Endothelial cell of umbilical vein (primary cell): ENCODE data around the gene FAM98C. TPM values are rescaled to one million over a fixed set of nuclear protein-coding genes. Genes with fewer than 3 reads are reported as not detected.

ENCODE experiments used
- BruUV-seq: library from RNA; stranded (reverse); fragments of 400-500 nt; replicated peaks from 2 replicates; lab custom pipeline; 2021; lab: Mats Ljungman, UMichigan
- CTCF ChIA-PET: fragments of 300-600, 350-600 bp; sonication (Branson Sonifier 250); formaldehyde crosslinking; loops from one replicate; lab custom pipeline; 2021; ENCODE audit warnings: antibody characterized with exemption, inconsistent platforms; lab: Charles Lee
- POLR2A ChIA-PET: fragments of 300-600, 350-600 bp; sonication (Branson Sonifier 250); formaldehyde crosslinking; loops from one replicate; lab custom pipeline; 2021; ENCODE audit warnings: antibody characterized with exemption, inconsistent platforms; lab: Charles Lee
- DNase-seq: peaks from one replicate; pipeline ENCODE4 v3.0.0-alpha.2; 2011; ENCODE audit warnings: low read depth, low spot score
- FAIRE-seq: peaks from 2 replicates; lab custom pipeline; 2011; peaks lifted over from hg19 to GRCh38; lab: Jason Lieb, UNC
- H2AFZ ChIP-seq: 2 replicates; pipeline ENCODE4 v1.6.0; 2012; ENCODE audit warnings: low read depth, low read length, control low read depth, inconsistent platforms
- H3K27ac ChIP-seq: 2 replicates; pipeline ENCODE4 v1.5.1; 2011; ENCODE audit warnings: low read depth, mild to moderate bottlenecking, control low read depth, low read length, moderate library complexity; ENCODE audit not compliant: insufficient read depth
- H3K27me3 ChIP-seq, 2 experiments: 2 replicates each; pipeline versions ENCODE4 v1.6.0 to v1.6.1; 2011; ENCODE audit warnings: low read length in 2 of 2, mixed read lengths in 1 of 2; ENCODE audit not compliant: control insufficient read depth in 2 of 2, insufficient read depth in 2 of 2
- H3K36me3 ChIP-seq, 2 experiments: 2 replicates in 1 of 2; 3 replicates in 1 of 2; pipeline ENCODE4 v1.5.1; 2011; ENCODE audit warnings: low read length in 2 of 2, mild to moderate bottlenecking in 1 of 2, moderate library complexity in 1 of 2; ENCODE audit not compliant: control insufficient read depth in 2 of 2, insufficient read depth in 2 of 2; ENCODE audit errors: extremely low read depth in 1 of 2
- H3K4me1 ChIP-seq: 3 replicates; pipeline ENCODE4 v1.5.1; 2011; ENCODE audit warnings: mild to moderate bottlenecking, low read length; ENCODE audit not compliant: control insufficient read depth, insufficient read depth; ENCODE audit errors: extremely low read depth
- H3K4me2 ChIP-seq: 2 replicates; pipeline ENCODE4 v1.6.1; 2011; ENCODE audit warnings: low read length, control low read depth, mixed read lengths; ENCODE audit not compliant: insufficient read depth
- H3K4me3 ChIP-seq, 3 experiments: fragments of 200-600 bp in 1 of 3; sonication (generic), shearing (Covaris generic) in 1 of 3; replicated peaks in 1 of 3; 2 replicates each; pipeline ENCODE4 v1.5.1; 2011 to 2016; ENCODE audit warnings: control low read depth in 3 of 3, low read length in 3 of 3, mild to moderate bottlenecking in 2 of 3, inconsistent platforms in 1 of 3, low read depth in 1 of 3, moderate library complexity in 1 of 3; ENCODE audit not compliant: insufficient read depth in 1 of 3
- H3K79me2 ChIP-seq: 2 replicates; pipeline ENCODE4 v1.6.0; 2012; ENCODE audit warnings: low read length, inconsistent platforms; ENCODE audit not compliant: control insufficient read depth, insufficient read depth
- H3K9ac ChIP-seq: replicated peaks from 2 replicates; pipeline ENCODE3; 2011; ENCODE audit warnings: low read length, control low read depth; ENCODE audit not compliant: insufficient read depth; ENCODE audit errors: extremely low read depth
- H3K9me1 ChIP-seq: replicated peaks from 3 replicates; pipeline ENCODE4 v1.6.0; 2011; ENCODE audit warnings: mild to moderate bottlenecking, low read length; ENCODE audit not compliant: control insufficient read depth, insufficient read depth; ENCODE audit errors: extremely low read depth
- H3K9me3 ChIP-seq: replicated peaks from 2 replicates; pipeline ENCODE4 v1.5.1; 2012; ENCODE audit warnings: low read length, inconsistent platforms; ENCODE audit not compliant: control insufficient read depth, insufficient read depth
- H4K20me1 ChIP-seq: replicated peaks from 2 replicates; pipeline ENCODE3; 2011; ENCODE audit warnings: mild to moderate bottlenecking, low read length; ENCODE audit not compliant: control insufficient read depth, insufficient read depth; ENCODE audit errors: extremely low read depth
- EZH2 ChIP-seq: IDR thresholded peaks from 2 replicates; pipeline ENCODE4 v1.6.1; 2012; ENCODE audit warnings: borderline replicate concordance, low read depth, mild to moderate bottlenecking, moderate library complexity, low read length, inconsistent platforms; ENCODE audit not compliant: severe bottlenecking
- FOS ChIP-seq: IDR thresholded peaks from 2 replicates; pipeline ENCODE4 v1.6.1; 2011; ENCODE audit warnings: mild to moderate bottlenecking, low read length, moderate library complexity, borderline replicate concordance; ENCODE audit not compliant: insufficient read depth
- GATA2 ChIP-seq: IDR thresholded peaks from 2 replicates; pipeline ENCODE4 v1.7.0; 2011; ENCODE audit warnings: low read depth, mild to moderate bottlenecking, moderate library complexity, mixed read lengths, low read length; ENCODE audit not compliant: insufficient read length, insufficient read depth
- JUN ChIP-seq: IDR thresholded peaks from 2 replicates; pipeline ENCODE4 v1.6.1; 2011; ENCODE audit warnings: borderline replicate concordance, low read depth; ENCODE audit not compliant: insufficient read length, insufficient read depth
- MYC ChIP-seq: IDR thresholded peaks from one replicate; pipeline ENCODE4 v1.6.1; 2011; ENCODE audit warnings: mild to moderate bottlenecking, low read depth, low read length
- POLR2A ChIP-seq: IDR thresholded peaks from 2 replicates; pipeline ENCODE4 v1.6.1; 2012; ENCODE audit warnings: low read depth, mild to moderate bottlenecking, control low read depth, low read length
- POLR2AphosphoS5 ChIP-seq: IDR thresholded peaks from 2 replicates; pipeline ENCODE4 v1.6.1; 2012; ENCODE audit warnings: low read depth, mild to moderate bottlenecking, control low read depth, low read length, moderate library complexity; ENCODE audit not compliant: insufficient read depth
- dilution Hi-C: fragments of 300-500 bp; cut with MboI; formaldehyde crosslinking; loops from one replicate; pipeline ENCODE4 v1.15.0; 2019; ENCODE audit warnings: low sequenced_read_pairs; ENCODE audit not compliant: extremely low pct_ligation_motif_present
- intact Hi-C: fragments of 100-400 bp; cut with micrococcal nuclease; formaldehyde crosslinking; loops from one replicate; pipeline ENCODE4 v1.10.0; 2022
- polyA plus RNA-seq, 4 experiments: library from polyadenylated mRNA; depleted of rRNA in 3 of 4; stranded (reverse) in 3 of 4; unstranded in 1 of 4; fragments of >200 nt; gene quantifications; 2 replicates each; pipeline versions ENCODE4 v1.2.1 to v1.2.3, GENCODE V29; 2011 to 2012; ENCODE audit warnings: missing spikeins in 1 of 4
- total RNA-seq: library from RNA; stranded (reverse); gene quantifications from 2 replicates; pipeline ENCODE4 v1.2.3, GENCODE V29; 2021
- TF ChIP-seq, protein P1 (sequence below), 2 donors: IDR thresholded peaks; 1 replicate in 1 of 2; 2 replicates in 1 of 2; pipeline ENCODE4 v1.5.1; 2011; ENCODE audit warnings: low read length in 2 of 2, mild to moderate bottlenecking in 2 of 2, moderate library complexity in 2 of 2, control low read depth in 1 of 2, inconsistent platforms in 1 of 2, low read depth in 1 of 2; ENCODE audit not compliant: insufficient read depth in 1 of 2; ENCODE audit errors: extremely low read depth in 1 of 2
- TF ChIP-seq, protein P2 (sequence below): IDR thresholded peaks from 2 replicates; pipeline ENCODE4 v1.6.1; 2011; ENCODE audit not compliant: insufficient read depth, insufficient read length

FAM98C gene
- total and polyA plus RNA-seq, 2 donors (not counting 3 experiments of a cell fraction or from before 2014, with no cell fraction given) = 12.6 to 13.0 TPM

DNA sequence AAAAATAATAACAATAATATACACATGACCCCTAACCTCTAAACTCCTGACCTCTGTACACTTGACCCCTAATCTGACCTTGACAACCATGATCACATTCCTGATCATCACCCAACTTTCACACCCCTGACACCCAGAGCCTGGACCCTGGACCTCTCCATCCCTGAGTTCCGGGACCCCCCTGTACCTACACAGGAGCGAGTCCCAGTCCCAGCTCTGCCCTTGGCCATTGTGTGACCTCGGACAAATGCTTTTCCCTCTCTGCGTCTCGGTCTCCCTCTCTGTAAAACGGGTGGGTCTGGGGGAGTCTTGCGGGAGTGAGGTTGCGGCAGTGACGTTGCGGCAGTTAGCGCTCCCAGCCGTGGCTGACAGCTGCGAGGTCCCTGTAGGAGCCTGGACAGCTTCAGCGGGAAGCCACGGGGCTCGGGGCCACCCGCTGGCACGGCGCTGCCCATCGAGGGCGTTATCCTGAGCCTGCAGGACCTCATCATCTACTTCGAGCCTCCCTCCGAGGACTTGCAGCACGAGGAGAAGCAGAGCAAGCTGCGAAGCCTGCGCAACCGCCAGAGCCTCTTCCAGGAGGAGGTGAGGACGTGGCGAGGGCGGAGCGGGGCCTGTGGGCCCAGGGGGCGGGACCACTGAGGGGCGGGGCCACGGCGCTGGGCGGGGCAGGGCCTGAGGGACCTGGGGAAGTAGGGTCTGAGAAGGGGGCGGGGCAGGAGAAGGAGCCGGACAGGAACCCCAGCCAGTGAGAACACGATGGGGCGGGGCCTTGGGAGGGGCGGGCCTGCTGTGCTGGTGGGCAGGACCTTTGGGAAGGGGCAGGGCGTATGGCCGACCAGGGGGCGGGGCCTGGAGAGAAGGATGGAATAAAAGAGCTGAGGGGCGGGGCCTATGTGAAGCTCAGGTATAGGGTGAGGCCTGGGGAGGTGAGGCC lies 49.8 kb downstream of the FAM98C start:
- dilution Hi-C loops (no loop called here), intact Hi-C loops (no loop called here)
- no peaks in the 10 kb centered on the region for H3K79me2 ChIP-seq
- no peaks in the 10 kb centered on the region for H3K4me1 ChIP-seq
- FAIRE-seq (no peak), DNase-seq (no peak)
- ChIA-PET CTCF (no interaction called here), POLR2A (no interaction called here)
- no peak overlapping the region for H3K27ac ChIP-seq
- H3K4me3 ChIP-seq = no peak overlapping the region
- BruUV-seq = no TSS peak
- no peak overlapping the region for H3K4me2 ChIP-seq
- no peaks in the 10 kb centered on the region for H3K9me3 ChIP-seq
- H3K27me3 ChIP-seq = no peaks in the 10 kb centered on the region
- no peaks in the 10 kb centered on the region for H3K9me1 ChIP-seq
- H3K36me3 ChIP-seq = no peaks in the 10 kb centered on the region
- H3K9ac ChIP-seq = no peak overlapping the region
- no peak overlapping the region for H2AFZ ChIP-seq
- no peaks in the 10 kb centered on the region for H4K20me1 ChIP-seq
- TF ChIP-seq POLR2AphosphoS5 (no peak), FOS (no peak), GATA2 (no peak), MYC (no peak), EZH2 (no peak), POLR2A (no peak), JUN (no peak)
- TF ChIP-seq, protein P1, sequence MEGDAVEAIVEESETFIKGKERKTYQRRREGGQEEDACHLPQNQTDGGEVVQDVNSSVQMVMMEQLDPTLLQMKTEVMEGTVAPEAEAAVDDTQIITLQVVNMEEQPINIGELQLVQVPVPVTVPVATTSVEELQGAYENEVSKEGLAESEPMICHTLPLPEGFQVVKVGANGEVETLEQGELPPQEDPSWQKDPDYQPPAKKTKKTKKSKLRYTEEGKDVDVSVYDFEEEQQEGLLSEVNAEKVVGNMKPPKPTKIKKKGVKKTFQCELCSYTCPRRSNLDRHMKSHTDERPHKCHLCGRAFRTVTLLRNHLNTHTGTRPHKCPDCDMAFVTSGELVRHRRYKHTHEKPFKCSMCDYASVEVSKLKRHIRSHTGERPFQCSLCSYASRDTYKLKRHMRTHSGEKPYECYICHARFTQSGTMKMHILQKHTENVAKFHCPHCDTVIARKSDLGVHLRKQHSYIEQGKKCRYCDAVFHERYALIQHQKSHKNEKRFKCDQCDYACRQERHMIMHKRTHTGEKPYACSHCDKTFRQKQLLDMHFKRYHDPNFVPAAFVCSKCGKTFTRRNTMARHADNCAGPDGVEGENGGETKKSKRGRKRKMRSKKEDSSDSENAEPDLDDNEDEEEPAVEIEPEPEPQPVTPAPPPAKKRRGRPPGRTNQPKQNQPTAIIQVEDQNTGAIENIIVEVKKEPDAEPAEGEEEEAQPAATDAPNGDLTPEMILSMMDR (IDR thresholded peaks at IDR 0.05; ENCODE audit: extremely low read depth in 1 of 2, insufficient read depth in 1 of 2, low read depth in 1 of 2, low read length in 2 of 2) = no peak
- TF ChIP-seq, protein P2, sequence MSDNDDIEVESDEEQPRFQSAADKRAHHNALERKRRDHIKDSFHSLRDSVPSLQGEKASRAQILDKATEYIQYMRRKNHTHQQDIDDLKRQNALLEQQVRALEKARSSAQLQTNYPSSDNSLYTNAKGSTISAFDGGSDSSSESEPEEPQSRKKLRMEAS = no peak
